Middle frontal gyrus (tissue), 1 donor: ENCODE data around the gene SLC9B1.

Source experiments
- DNase-seq: peaks from one replicate; pipeline ENCODE4 v3.0.0-alpha.2; 2015; ENCODE audit warnings: low spot score; ENCODE audit errors: extremely low spot score

Gene SLC9B1

GRCh38 chr4:103019308-103020124 is at the start of gene SLC9B1:
Gene SLC9B1, minus strand, starts transcription at chr4:103019705. Its CDS starts 27,994 bp downstream, at chr4:102991711.
- peak; percentile 76 for DNase-seq

- no peak for DNase-seq
These were observed 48.5 kb upstream of the SLC9B1 start for GRCh38 chr4:103067841-103068547.

- DNase-seq: no peak
These were observed 41.1 kb upstream of the SLC9B1 start for GRCh38 chr4:103060453-103061148.

GRCh38 chr4:103054030-103054429 is 34.5 kb upstream of the SLC9B1 start:
- DNase-seq: no peak

- no peak for DNase-seq
These were observed 33.3 kb upstream of the SLC9B1 start for GRCh38 chr4:103052779-103053178.

GRCh38 chr4:103052145-103052544 is 32.6 kb upstream of the SLC9B1 start:
- no peak for DNase-seq

GRCh38 chr4:103050736-103051436 is 31.4 kb upstream of the SLC9B1 start:
- no peak for DNase-seq

- DNase-seq: no peak
These were observed 27.1 kb upstream of the SLC9B1 start for GRCh38 chr4:103046416-103047290.

GRCh38 chr4:103044183-103044582 is 24.7 kb upstream of the SLC9B1 start:
- no peak for DNase-seq

- no peak for DNase-seq
These were observed 16.7 kb upstream of the SLC9B1 start for GRCh38 chr4:103036169-103036568.

GRCh38 chr4:103032574-103032973 is 13.1 kb upstream of the SLC9B1 start:
- no peak for DNase-seq

- no peak for DNase-seq
These were observed 11.3 kb upstream of the SLC9B1 start for GRCh38 chr4:103030791-103031190.

- DNase-seq: no peak
These were observed 9.8 kb upstream of the SLC9B1 start for GRCh38 chr4:103029300-103029699.

GRCh38 chr4:103026868-103027267 is 7.4 kb upstream of the SLC9B1 start:
- no peak for DNase-seq

- DNase-seq: no peak
These were observed 5.5 kb upstream of the SLC9B1 start for GRCh38 chr4:103024996-103025395.

- DNase-seq: no peak
These were observed 1.6 kb upstream of the SLC9B1 start for GRCh38 chr4:103021120-103021519.

GRCh38 chr4:103018391-103019307 is 856 bp downstream of the SLC9B1 start:
- no peak for DNase-seq

- no peak for DNase-seq
These were observed 7.0 kb downstream of the SLC9B1 start for GRCh38 chr4:103012551-103012950.

- DNase-seq: no peak
These were observed 7.4 kb downstream of the SLC9B1 start for GRCh38 chr4:103012060-103012459.
